Sigmoid colon (tissue), 4 donors: Measurements from ENCODE around the gene CYP2W1.

Source experiments
- EP300 ChIP-seq, 4 donors: sonication (generic); formaldehyde crosslinking; IDR thresholded peaks; one replicate each; pipeline ENCODE4 v1.6.1; 2017; ENCODE audit warnings: antibody characterized with exemption in 4 of 4
- TF ChIP-seq, protein P1 (sequence below), 4 experiments: fragments of 450-650 bp in 3 of 4; fragments of 200-600 bp in 1 of 4; IDR thresholded peaks; one replicate each; pipeline ENCODE4 v1.5.1; 2016 to 2019; ENCODE audit warnings: antibody characterized with exemption in 4 of 4, mild to moderate bottlenecking in 3 of 4, moderate library complexity in 2 of 4

GRCh38 chr7:1028044-1028770 lies 45.2 kb downstream of the CYP2W1 start:
- TF ChIP-seq, protein P1, sequence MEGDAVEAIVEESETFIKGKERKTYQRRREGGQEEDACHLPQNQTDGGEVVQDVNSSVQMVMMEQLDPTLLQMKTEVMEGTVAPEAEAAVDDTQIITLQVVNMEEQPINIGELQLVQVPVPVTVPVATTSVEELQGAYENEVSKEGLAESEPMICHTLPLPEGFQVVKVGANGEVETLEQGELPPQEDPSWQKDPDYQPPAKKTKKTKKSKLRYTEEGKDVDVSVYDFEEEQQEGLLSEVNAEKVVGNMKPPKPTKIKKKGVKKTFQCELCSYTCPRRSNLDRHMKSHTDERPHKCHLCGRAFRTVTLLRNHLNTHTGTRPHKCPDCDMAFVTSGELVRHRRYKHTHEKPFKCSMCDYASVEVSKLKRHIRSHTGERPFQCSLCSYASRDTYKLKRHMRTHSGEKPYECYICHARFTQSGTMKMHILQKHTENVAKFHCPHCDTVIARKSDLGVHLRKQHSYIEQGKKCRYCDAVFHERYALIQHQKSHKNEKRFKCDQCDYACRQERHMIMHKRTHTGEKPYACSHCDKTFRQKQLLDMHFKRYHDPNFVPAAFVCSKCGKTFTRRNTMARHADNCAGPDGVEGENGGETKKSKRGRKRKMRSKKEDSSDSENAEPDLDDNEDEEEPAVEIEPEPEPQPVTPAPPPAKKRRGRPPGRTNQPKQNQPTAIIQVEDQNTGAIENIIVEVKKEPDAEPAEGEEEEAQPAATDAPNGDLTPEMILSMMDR (IDR thresholded peaks at IDR 0.05) = no peak
- TF ChIP-seq EP300 (IDR thresholded peaks at IDR 0.05) = peak in 2 of 4 donors; percentile 26 to 58
